ENCODE data around the gene DEDD2. TPM values are rescaled to one million over a fixed set of nuclear protein-coding genes. Genes with fewer than 3 reads are reported as not detected.

DEDD2 gene
- total RNA-seq, 1 experiment from 2014 or later, result 26.2 TPM

- DNase-seq (ENCODE audit: low read depth), result no peak
Measured at GRCh38 chr19:42229301-42229854, 11.9 kb upstream of the DEDD2 start.

- DNase-seq (ENCODE audit: low read depth), result no peak
Measured at GRCh38 chr19:42228641-42229040, 11.2 kb upstream of the DEDD2 start.

- no peak for DNase-seq (ENCODE audit: low read depth)
Measured at GRCh38 chr19:42226886-42227285, 9.4 kb upstream of the DEDD2 start.

GRCh38 chr19:42225718-42226292, 8.3 kb upstream of the DEDD2 start:
- DNase-seq (ENCODE audit: low read depth), result no peak

GRCh38 chr19:42224940-42225717, 7.7 kb upstream of the DEDD2 start:
- DNase-seq (ENCODE audit: low read depth), result no peak

GRCh38 chr19:42220751-42221097, 3.2 kb upstream of the DEDD2 start:
- DNase-seq (ENCODE audit: low read depth), result no peak

GRCh38 chr19:42219812-42220750, 2.6 kb upstream of the DEDD2 start, which contains the start of gene ZNF526:
Gene ZNF526, plus strand, starts transcription at chr19:42220312. Its CDS starts 4,092 bp downstream, at chr19:42224404.
- peak; percentile 96 for DNase-seq (ENCODE audit: low read depth)

GRCh38 chr19:42216653-42217519, 591 bp downstream of the DEDD2 start:
- DNase-seq (ENCODE audit: low read depth), result no peak

- DNase-seq (ENCODE audit: low read depth), result no peak
Measured at GRCh38 chr19:42214810-42215485, 2.5 kb downstream of the DEDD2 start.

GRCh38 chr19:42212886-42213285, 4.6 kb downstream of the DEDD2 start:
- no peak for DNase-seq (ENCODE audit: low read depth)

GRCh38 chr19:42208612-42209011, 8.9 kb downstream of the DEDD2 start:
- DNase-seq (ENCODE audit: low read depth), result no peak

- peak; percentile 78 for DNase-seq (ENCODE audit: low read depth)
Measured at GRCh38 chr19:42207767-42208271, 9.7 kb downstream of the DEDD2 start.

GRCh38 chr19:42206871-42207755, 10.4 kb downstream of the DEDD2 start:
- DNase-seq (ENCODE audit: low read depth), result no peak

GRCh38 chr19:42204664-42205063, 12.8 kb downstream of the DEDD2 start:
- DNase-seq (ENCODE audit: low read depth), result no peak

GRCh38 chr19:42203700-42204099, 13.8 kb downstream of the DEDD2 start:
- DNase-seq (ENCODE audit: low read depth), result no peak

- no peak for DNase-seq (ENCODE audit: low read depth)
Measured at GRCh38 chr19:42202290-42202880, 15.1 kb downstream of the DEDD2 start.

GRCh38 chr19:42201489-42202289, 15.8 kb downstream of the DEDD2 start:
- DNase-seq (ENCODE audit: low read depth), result no peak

Measured in LHCN-M2 (cell line).